Kidney (tissue), 14 donors: ENCODE results near the gene SFMBT2. TPM values are rescaled to one million over a fixed set of nuclear protein-coding genes. Genes with fewer than 3 reads are reported as not detected.

Experiments used
- DNase-seq, 5 donors: peaks; one replicate each; pipeline ENCODE4 v3.0.0-alpha.2; 2013 to 2020
- FAIRE-seq: peaks from 2 replicates; lab custom pipeline; 2012; peaks lifted over from hg19 to GRCh38; lab: Jason Lieb, UNC
- H3K27ac ChIP-seq, 2 donors: one replicate each; pipeline ENCODE4 v1.7.0; 2013; ENCODE audit warnings: low read depth in 2 of 2, low read length in 2 of 2, inconsistent platforms in 1 of 2
- H3K27me3 ChIP-seq: one replicate; pipeline ENCODE4 v1.7.1; 2013; ENCODE audit warnings: low read length, inconsistent platforms; ENCODE audit not compliant: control insufficient read depth, insufficient read depth
- H3K36me3 ChIP-seq, 3 donors: one replicate each; pipeline versions ENCODE4 v1.7.0 to v1.7.1; 2013; ENCODE audit warnings: low read length in 3 of 3, control low read depth in 1 of 3, inconsistent platforms in 1 of 3; ENCODE audit not compliant: insufficient read depth in 3 of 3, control insufficient read depth in 2 of 3
- H3K4me1 ChIP-seq, 3 donors: one replicate each; pipeline versions ENCODE4 v1.7.0 to v1.7.1; 2013; ENCODE audit warnings: low read length in 3 of 3, inconsistent platforms in 1 of 3, low read depth in 1 of 3; ENCODE audit not compliant: control insufficient read depth in 2 of 3, insufficient read depth in 2 of 3
- H3K4me3 ChIP-seq, 3 donors: one replicate each; pipeline versions ENCODE4 v1.7.0 to v1.8.1; 2013; ENCODE audit warnings: low read length in 3 of 3, control low read depth in 1 of 3, inconsistent platforms in 1 of 3
- H3K9ac ChIP-seq, 3 donors: one replicate each; pipeline versions ENCODE4 v1.7.0 to v1.7.1; 2013; ENCODE audit warnings: low read length in 3 of 3, control low read depth in 1 of 3, inconsistent platforms in 1 of 3
- H3K9me3 ChIP-seq, 3 donors: one replicate each; pipeline versions ENCODE4 v1.7.0 to v1.7.1; 2013; ENCODE audit warnings: low read length in 3 of 3, control low read depth in 1 of 3, inconsistent platforms in 1 of 3; ENCODE audit not compliant: control insufficient read depth in 2 of 3, insufficient read depth in 1 of 3
- CTCF ChIP-seq: IDR thresholded peaks from 3 replicates; pipeline ENCODE4 v1.5.1; 2012; ENCODE audit warnings: mild to moderate bottlenecking, moderate library complexity, borderline replicate concordance; ENCODE audit not compliant: insufficient read depth; ENCODE audit errors: extremely low read depth
- intact Hi-C: fragments of 100-400 bp; cut with DNase I; formaldehyde crosslinking; loops from one replicate; pipeline ENCODE4 v1.11.1; 2022
- polyA plus RNA-seq: library from polyadenylated mRNA; stranded (reverse); fragments of 350-450 nt; fragmentation: Illumina TruSeq; extraction: RNeasy Lipid Tissue Mini Kit (QIAGEN cat#74804); gene quantifications from one replicate; pipeline ENCODE4 v1.2.3, GENCODE V29; 2014; ENCODE audit warnings: low read depth, low replicate concordance; ENCODE audit not compliant: insufficient read depth
- total RNA-seq: library from RNA; stranded (reverse); fragmentation: NEBNext Ultra II Directional; extraction: Animal tissue kit (Norgen Biotek cat#: 25700); gene quantifications from one replicate; pipeline ENCODE4 v1.2.1, GENCODE V29; 2021
- donor health status: control.
- donor health status: control.
- donor health status: control.
- donor health status: control.
- donor health status: control.
- donor health status: DM: yes; HTN: yes; CAD: no.
- donor health status: Normal renal cell carcinoma (clear cell type).

Gene SFMBT2
- total and polyA plus RNA-seq, 2 donors from 2014 or later: 1.2 to 15.3 TPM

GRCh38 chr10:7350541-7351195 lies 60.2 kb downstream of the SFMBT2 start:
- no peak overlapping the region for H3K4me3 ChIP-seq
- H3K9me3 ChIP-seq: no peaks in the 10 kb centered on the region
- no peak overlapping the region for H3K27ac ChIP-seq
- no peaks in the 10 kb centered on the region for H3K4me1 ChIP-seq
- H3K36me3 ChIP-seq: no peaks in the 10 kb centered on the region
- no peaks in the 10 kb centered on the region for H3K27me3 ChIP-seq
- DNase-seq (no peak), FAIRE-seq (no peak)
- TF ChIP-seq CTCF: no peak
- intact Hi-C loops: no loop called here
- H3K9ac ChIP-seq: no peak overlapping the region

DNA sequence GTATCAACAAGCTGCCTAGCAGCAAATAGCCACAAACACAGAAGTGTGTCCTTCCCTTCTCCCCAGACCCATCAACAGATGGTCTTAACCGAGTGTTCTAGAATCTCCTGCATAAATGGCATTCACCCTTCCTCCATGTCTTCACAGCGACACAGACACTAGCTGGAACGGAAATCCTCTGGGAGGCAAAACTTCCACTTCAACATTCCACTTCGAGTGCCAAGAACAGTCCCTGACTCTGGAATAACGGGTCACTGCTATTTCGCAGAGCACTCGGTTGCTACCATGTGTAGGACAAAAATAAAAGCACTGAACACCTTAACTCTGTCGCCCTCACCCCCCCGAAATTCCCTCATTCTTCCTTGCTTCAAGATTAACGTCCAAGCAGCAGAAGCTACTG lies 65.1 kb downstream of the SFMBT2 start:
- no peaks in the 10 kb centered on the region for H3K36me3 ChIP-seq
- H3K9me3 ChIP-seq: peaks cover 0 to 3% (median 0%) of the 10 kb centered on the region in 3 donors
- no peak overlapping the region for H3K9ac ChIP-seq
- FAIRE-seq (no peak), DNase-seq (no peak)
- peak overlapping the region in 1 of 2 donors; percentile 48 for H3K27ac ChIP-seq
- H3K27me3 ChIP-seq: no peaks in the 10 kb centered on the region
- intact Hi-C loops: no loop called here
- H3K4me3 ChIP-seq: no peak overlapping the region
- no peaks in the 10 kb centered on the region for H3K4me1 ChIP-seq
- no peak for TF ChIP-seq CTCF

GRCh38 chr10:7343040-7343439 lies 67.8 kb downstream of the SFMBT2 start:
- Histone ChIP-seq H3K27me3 (no peaks in the 10 kb centered on the region), H3K4me1 (peaks cover 0 to 3% (median 0%) of the 10 kb centered on the region in 3 donors), H3K27ac (no peak overlapping the region), H3K9ac (no peak overlapping the region), H3K4me3 (no peak overlapping the region), H3K36me3 (no peaks in the 10 kb centered on the region), H3K9me3 (peaks cover 0 to 3% (median 0%) of the 10 kb centered on the region in 3 donors)
- DNase-seq (no peak), FAIRE-seq (no peak)
- intact Hi-C loops: no loop called here
- TF ChIP-seq CTCF: no peak
